T-cell (primary cell): ENCODE measurements around the gene HIC2. TPM values are rescaled to one million over a fixed set of nuclear protein-coding genes. Genes with fewer than 3 reads are reported as not detected.
"Not testable (repeated sequence)": the region's sequence is repeated elsewhere in the genome, so short reads cannot be mapped to it uniquely, and the experiment has no call there.

Source experiments
- ATAC-seq, 4 experiments: fragments of 200-7000 bp in 3 of 4; fragments of 150-1000 bp in 1 of 4; cut with Tn5 transposase; replicated peaks in 1 of 4; 1 replicate in 3 of 4; 2 replicates in 1 of 4; pipeline ENCODE4 v1.10.0; 2021; ENCODE audit warnings: moderate library complexity in 3 of 4, mild to moderate bottlenecking in 2 of 4, moderate number of reproducible peaks in 1 of 4
- CTCF ChIA-PET, 2 donors: fragments of 300-600 bp; sonication (Branson Sonifier 250); formaldehyde crosslinking; loops; one replicate each; lab custom pipeline; 2022; ENCODE audit warnings: antibody characterized with exemption in 2 of 2; lab: Charles Lee
- POLR2A ChIA-PET, 2 donors: fragments of 300-600 bp; sonication (Branson Sonifier 250); formaldehyde crosslinking; loops; one replicate each; lab custom pipeline; 2022; ENCODE audit warnings: antibody characterized with exemption in 2 of 2; lab: Charles Lee
- DNase-seq, 35 experiments: peaks; one replicate each; pipeline versions ENCODE4 v3.0.0 to v3.0.0-alpha.2; 2013 to 2023
- H3K27ac ChIP-seq: one replicate; pipeline ENCODE4 v1.5.1; 2013; ENCODE audit warnings: low read length
- H3K27me3 ChIP-seq, 2 experiments: replicated peaks in 1 of 2; 1 replicate in 1 of 2; 2 replicates in 1 of 2; pipeline versions ENCODE4 v1.6.1 to v1.7.0; 2013; ENCODE audit warnings: low read length in 1 of 2, mixed read lengths in 1 of 2; ENCODE audit not compliant: control insufficient read depth in 2 of 2, insufficient read depth in 2 of 2; ENCODE audit errors: extremely low read depth in 1 of 2
- H3K36me3 ChIP-seq, 2 donors: 1 replicate in 1 of 2; 2 replicates in 1 of 2; pipeline versions ENCODE4 v1.6.1 to v1.7.0; 2013; ENCODE audit warnings: low read length in 1 of 2; ENCODE audit not compliant: control insufficient read depth in 2 of 2, insufficient read depth in 1 of 2; ENCODE audit errors: extremely low read depth in 1 of 2
- H3K4me1 ChIP-seq, 2 experiments: 1 replicate in 1 of 2; 2 replicates in 1 of 2; pipeline versions ENCODE4 v1.6.1 to v1.7.0; 2013; ENCODE audit warnings: low read length in 2 of 2, mixed read lengths in 1 of 2; ENCODE audit not compliant: insufficient read depth in 2 of 2, control insufficient read depth in 1 of 2; ENCODE audit errors: extremely low read depth in 1 of 2
- H3K4me3 ChIP-seq, 2 donors: 1 replicate in 1 of 2; 2 replicates in 1 of 2; pipeline versions ENCODE4 v1.5.1 to v1.7.0; 2013; ENCODE audit warnings: mild to moderate bottlenecking in 2 of 2, low read length in 1 of 2, moderate library complexity in 1 of 2; ENCODE audit not compliant: control insufficient read depth in 1 of 2; ENCODE audit errors: extremely low read depth in 1 of 2
- H3K9me3 ChIP-seq: 2 replicates; pipeline ENCODE4 v1.7.0; 2013
- H3K27ac Mint-ChIP-seq, 2 donors: one replicate each; pipeline ENCODE4 v1.8.0; 2020 to 2021; ENCODE audit warnings: mild to moderate bottlenecking in 2 of 2, mixed read lengths in 2 of 2
- H3K27me3 Mint-ChIP-seq, 2 donors: one replicate each; pipeline ENCODE4 v1.8.0; 2021 to 2022; ENCODE audit warnings: mixed read lengths in 2 of 2
- H3K36me3 Mint-ChIP-seq: one replicate; pipeline ENCODE4 v1.8.0; 2021; ENCODE audit warnings: mixed read lengths
- H3K4me1 Mint-ChIP-seq, 3 donors: one replicate each; pipeline ENCODE4 v1.8.0; 2020 to 2022; ENCODE audit warnings: mixed read lengths in 3 of 3, mild to moderate bottlenecking in 1 of 3
- H3K4me3 Mint-ChIP-seq, 3 donors: one replicate each; pipeline ENCODE4 v1.8.0; 2020 to 2022; ENCODE audit warnings: mild to moderate bottlenecking in 3 of 3, mixed read lengths in 3 of 3, moderate library complexity in 3 of 3
- H3K9me3 Mint-ChIP-seq, 3 donors: one replicate each; pipeline ENCODE4 v1.8.0; 2020 to 2022; ENCODE audit warnings: mixed read lengths in 3 of 3
- WGBS: methylation state at CpG from one replicate; pipeline ENCODE4 v1.1.5; 2013; ENCODE audit warnings: missing lambda C conversion rate; ENCODE audit not compliant: insufficient coverage; 5-methylcytosine and 5-hydroxymethylcytosine counted together
- total RNA-seq, 35 experiments: library from RNA in 6 of 35; stranded (reverse) in 6 of 35; fragments of 120-200 nt in 1 of 35; gene quantifications; one replicate each; pipeline versions ENCODE4 v1.2.1 to v1.2.4 and lab custom pipeline; 2013 to 2026

The HIC2 gene, protein sequence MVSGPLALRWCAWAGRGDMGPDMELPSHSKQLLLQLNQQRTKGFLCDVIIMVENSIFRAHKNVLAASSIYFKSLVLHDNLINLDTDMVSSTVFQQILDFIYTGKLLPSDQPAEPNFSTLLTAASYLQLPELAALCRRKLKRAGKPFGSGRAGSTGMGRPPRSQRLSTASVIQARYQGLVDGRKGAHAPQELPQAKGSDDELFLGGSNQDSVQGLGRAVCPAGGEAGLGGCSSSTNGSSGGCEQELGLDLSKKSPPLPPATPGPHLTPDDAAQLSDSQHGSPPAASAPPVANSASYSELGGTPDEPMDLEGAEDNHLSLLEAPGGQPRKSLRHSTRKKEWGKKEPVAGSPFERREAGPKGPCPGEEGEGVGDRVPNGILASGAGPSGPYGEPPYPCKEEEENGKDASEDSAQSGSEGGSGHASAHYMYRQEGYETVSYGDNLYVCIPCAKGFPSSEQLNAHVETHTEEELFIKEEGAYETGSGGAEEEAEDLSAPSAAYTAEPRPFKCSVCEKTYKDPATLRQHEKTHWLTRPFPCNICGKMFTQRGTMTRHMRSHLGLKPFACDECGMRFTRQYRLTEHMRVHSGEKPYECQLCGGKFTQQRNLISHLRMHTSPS
- total RNA-seq (10 to 100 TPM in 2 of 5 donors, 1 to 10 TPM in 3; 8.8 to 12.1 (median 10.0) TPM), total RNA-seq (lab: John Stamatoyannopoulos, UW) (18.1 to 55.7 (median 32.3) reads per million in 29 experiments)
- total RNA-seq (2013): 4.8 TPM

DNA sequence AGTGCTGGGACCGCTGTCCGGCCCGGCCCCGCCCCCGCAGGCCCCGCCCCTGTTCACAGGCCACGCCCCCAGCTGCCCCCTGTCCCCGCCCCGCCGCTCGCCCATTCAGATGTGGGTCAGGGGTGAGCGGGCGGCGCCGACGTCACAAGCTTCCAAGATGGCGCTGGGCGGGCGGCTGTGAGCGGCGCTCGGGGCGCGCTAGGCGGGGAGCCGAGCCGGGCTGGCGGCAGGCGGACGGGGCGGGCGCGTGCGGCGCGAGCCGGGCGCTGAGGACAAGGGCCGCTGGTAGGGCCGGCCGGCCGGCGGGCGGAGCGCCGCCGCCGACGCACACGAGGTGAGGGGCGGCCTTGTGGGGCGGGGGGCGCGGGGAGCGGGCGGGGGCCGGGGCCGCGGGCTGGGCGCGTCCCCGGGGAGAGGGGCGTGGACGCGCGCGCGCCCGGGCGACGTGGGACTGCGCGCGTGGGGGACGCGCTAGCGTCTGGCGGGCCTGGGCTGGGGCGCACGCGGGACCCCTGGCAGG, at the start of gene HIC2:
Gene HIC2 (plus strand): TSS at position 145 of the 520 bp plus-strand sequence. CDS start 25,461 bp downstream, outside the sequence.
- H3K27me3 Mint-ChIP-seq, H3K4me1 ChIP-seq, H3K4me3 ChIP-seq, H3K36me3 ChIP-seq, H3K27me3 ChIP-seq, CTCF ChIA-PET, H3K27ac ChIP-seq, H3K9me3 ChIP-seq, H3K27ac Mint-ChIP-seq, H3K36me3 Mint-ChIP-seq, H3K9me3 Mint-ChIP-seq, POLR2A ChIA-PET, H3K4me1 Mint-ChIP-seq: not testable (repeated sequence)
- DNase-seq: peak in 9 of 35 experiments; percentile 1 to 41 (median 6)
- no CpG with 5 or more reads among the region's 81 CpGs for WGBS
- ATAC-seq: peak; percentile 83 to 87 (median 86)
- H3K4me3 Mint-ChIP-seq: peak within 1 kb of the TSS in 2 of 3 donors; percentile 31 to 41

DNA sequence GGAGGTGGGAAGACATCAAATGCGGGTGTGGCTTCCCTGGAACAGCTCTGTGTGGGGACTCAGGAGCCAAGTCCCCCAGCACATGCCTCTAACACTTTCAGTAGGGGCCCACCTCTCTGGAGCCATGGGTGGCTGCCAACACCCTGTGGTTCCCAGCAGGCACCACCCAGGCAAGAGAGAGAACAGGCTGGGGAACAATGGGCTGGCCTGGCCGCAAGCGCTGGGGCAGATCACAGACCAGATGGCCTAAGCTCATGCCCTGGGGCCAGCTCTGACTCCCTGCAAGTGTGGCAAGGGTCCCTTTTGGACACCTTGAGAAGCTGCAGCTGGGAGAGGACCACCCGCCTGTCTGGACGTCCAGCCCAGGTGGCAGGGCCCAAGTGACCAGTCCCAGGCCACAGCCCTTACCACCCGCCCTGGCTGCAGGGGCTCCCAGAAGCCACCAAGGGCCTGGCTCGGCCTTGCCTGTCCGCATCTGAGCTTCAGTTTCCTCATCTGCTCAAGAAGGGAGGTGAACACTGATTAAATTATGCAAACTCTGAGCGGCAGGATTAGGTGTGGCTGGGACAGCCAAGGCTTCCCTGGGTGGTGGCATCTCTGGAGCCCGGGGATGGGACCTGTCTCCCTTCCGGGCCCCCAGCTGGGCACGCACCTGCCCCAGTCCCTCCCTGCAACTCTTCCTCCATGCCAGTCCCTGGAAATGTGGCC, 48.4 kb upstream of the HIC2 start:
- H3K36me3 Mint-ChIP-seq, H3K9me3 ChIP-seq, H3K4me1 ChIP-seq, H3K27ac ChIP-seq, DNase-seq, ATAC-seq, POLR2A ChIA-PET, H3K4me1 Mint-ChIP-seq, H3K9me3 Mint-ChIP-seq, H3K4me3 ChIP-seq, H3K27me3 ChIP-seq, H3K27ac Mint-ChIP-seq, H3K27me3 Mint-ChIP-seq, H3K36me3 ChIP-seq, H3K4me3 Mint-ChIP-seq, CTCF ChIA-PET: not testable (repeated sequence)
- WGBS: 90% methylated on average over 3 of the region's 12 CpGs

DNA sequence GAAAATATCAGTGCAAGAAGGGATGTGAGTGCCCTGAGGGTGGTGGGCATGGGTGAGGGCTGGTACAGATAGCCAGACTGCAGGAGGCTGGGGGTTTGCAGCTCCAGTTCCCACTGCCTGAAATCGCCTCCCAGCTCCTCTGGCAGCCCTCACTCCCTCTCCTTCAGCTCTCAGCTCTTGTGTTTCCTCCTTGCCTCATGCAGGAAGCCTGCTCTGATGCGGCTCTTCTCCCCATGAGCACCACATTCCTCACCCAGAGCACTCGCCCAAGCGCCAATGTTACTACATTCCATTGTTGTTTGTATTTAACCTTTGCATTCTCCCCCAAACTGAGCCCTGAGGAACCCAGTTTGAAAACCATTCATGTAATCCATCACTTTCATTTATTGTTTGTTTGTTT, 41.3 kb upstream of the HIC2 start:
- H3K27me3 ChIP-seq, H3K4me1 Mint-ChIP-seq, H3K27ac Mint-ChIP-seq, DNase-seq, CTCF ChIA-PET, H3K9me3 Mint-ChIP-seq, H3K36me3 ChIP-seq, H3K36me3 Mint-ChIP-seq, H3K27me3 Mint-ChIP-seq, H3K9me3 ChIP-seq, H3K4me1 ChIP-seq, H3K4me3 Mint-ChIP-seq, ATAC-seq, POLR2A ChIA-PET, H3K4me3 ChIP-seq, H3K27ac ChIP-seq: not testable (repeated sequence)
- no CpG with 5 or more reads among the region's 4 CpGs for WGBS

DNA sequence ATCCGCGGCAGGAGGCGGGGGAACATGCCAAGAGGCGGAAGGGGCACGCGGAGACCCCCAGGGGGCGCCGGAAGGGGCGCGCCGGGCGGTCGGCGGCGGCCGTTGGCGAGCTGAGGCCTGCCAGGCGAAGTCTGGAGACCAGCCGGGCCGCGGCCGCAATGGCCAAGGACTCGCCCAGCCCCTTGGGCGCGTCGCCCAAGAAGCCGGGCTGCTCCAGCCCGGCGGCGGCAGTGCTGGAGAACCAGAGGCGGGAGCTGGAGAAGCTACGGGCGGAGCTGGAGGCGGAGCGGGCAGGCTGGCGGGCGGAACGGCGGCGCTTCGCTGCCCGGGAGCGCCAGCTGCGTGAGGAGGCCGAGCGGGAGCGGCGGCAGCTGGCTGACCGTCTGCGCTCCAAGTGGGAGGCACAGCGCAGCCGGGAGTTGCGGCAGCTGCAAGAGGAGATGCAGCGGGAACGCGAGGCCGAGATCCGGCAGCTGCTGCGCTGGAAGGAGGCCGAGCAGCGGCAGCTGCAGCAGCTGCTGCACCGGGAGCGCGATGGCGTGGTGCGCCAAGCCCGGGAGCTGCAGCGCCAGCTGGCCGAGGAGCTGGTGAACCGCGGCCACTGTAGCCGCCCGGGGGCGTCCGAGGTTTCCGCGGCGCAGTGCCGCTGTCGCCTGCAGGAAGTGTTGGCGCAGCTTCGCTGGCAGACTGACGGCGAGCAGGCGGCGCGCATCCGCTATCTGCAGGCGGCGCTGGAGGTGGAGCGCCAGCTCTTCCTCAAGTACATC, 33.3 kb upstream of the HIC2 start, which contains the start of gene RIMBP3B:
Gene RIMBP3B (plus strand): TSS at position 51 of the 767 bp plus-strand sequence. CDS start 108 bp downstream, at position 159.
- H3K27ac ChIP-seq, H3K36me3 ChIP-seq, H3K4me1 Mint-ChIP-seq, H3K4me1 ChIP-seq, H3K9me3 Mint-ChIP-seq, H3K27me3 ChIP-seq, H3K36me3 Mint-ChIP-seq, H3K4me3 Mint-ChIP-seq, H3K9me3 ChIP-seq, H3K4me3 ChIP-seq, POLR2A ChIA-PET, H3K27ac Mint-ChIP-seq, DNase-seq, CTCF ChIA-PET, H3K27me3 Mint-ChIP-seq: not testable (repeated sequence)
- ATAC-seq: peak; percentile 83 to 84 (median 83)
- WGBS: no CpG with 5 or more reads among the region's 91 CpGs

DNA sequence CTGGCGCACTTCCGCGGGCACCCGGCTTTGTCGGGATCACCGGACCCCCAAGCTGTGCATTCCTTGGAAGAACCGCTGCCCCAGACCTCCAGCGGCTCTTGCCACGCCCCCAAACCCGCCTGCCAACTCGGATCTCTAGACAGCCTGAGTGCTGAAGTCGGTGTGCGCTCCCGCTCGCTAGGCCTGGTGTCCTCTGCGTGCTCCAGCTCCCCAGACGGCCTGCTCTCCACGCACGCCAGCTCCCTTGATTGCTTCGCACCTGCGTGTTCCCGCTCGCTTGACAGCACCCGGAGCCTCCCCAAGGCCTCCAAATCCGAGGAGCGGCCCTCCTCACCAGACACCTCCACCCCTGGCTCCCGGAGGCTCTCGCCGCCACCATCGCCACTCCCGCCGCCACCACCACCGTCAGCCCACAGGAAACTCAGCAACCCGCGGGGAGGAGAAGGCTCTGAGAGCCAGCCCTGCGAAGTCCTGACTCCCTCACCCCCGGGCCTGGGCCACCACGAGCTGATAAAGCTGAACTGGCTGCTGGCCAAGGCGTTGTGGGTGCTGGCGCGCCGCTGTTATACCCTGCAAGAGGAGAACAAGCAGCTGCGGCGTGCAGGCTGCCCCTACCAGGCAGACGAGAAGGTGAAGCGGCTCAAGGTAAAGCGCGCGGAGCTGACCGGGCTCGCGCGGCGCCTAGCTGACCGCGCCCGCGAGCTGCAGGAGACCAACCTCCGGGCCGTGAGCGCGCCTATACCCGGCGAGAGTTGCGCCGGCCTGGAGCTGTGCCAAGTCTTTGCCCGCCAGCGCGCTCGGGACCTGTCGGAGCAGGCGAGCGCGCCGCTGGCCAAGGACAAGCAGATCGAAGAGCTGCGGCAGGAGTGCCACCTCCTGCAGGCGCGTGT, 32.5 kb upstream of the HIC2 start:
- no CpG with 5 or more reads among the region's 79 CpGs for WGBS
- CTCF ChIA-PET: not testable (repeated sequence)

More for the DNA sequence above, 32.5 kb upstream of the HIC2 start:
- H3K27me3 Mint-ChIP-seq, H3K4me3 Mint-ChIP-seq, H3K36me3 ChIP-seq, H3K27me3 ChIP-seq, H3K4me3 ChIP-seq, H3K36me3 Mint-ChIP-seq, POLR2A ChIA-PET, H3K9me3 Mint-ChIP-seq, H3K9me3 ChIP-seq, H3K4me1 ChIP-seq, H3K27ac Mint-ChIP-seq, H3K4me1 Mint-ChIP-seq, H3K27ac ChIP-seq, DNase-seq: not testable (repeated sequence)
- peak; percentile 65 to 74 (median 70) for ATAC-seq
